Activated T-helper 1 cell treated with anti-CD3 and anti-CD28 coated beads, Interleukin-2, amount 50 U/mL, for 16 hours (primary cell): ENCODE measurements around the gene LITAFD.
"Not testable (repeated sequence)": the region's sequence is repeated elsewhere in the genome, so short reads cannot be mapped to it uniquely, and the experiment has no call there.

Experiments
- DNase-seq, 2 donors: peaks; one replicate each; pipeline ENCODE4 v3.0.0-alpha.2; 2020; ENCODE audit warnings: low read depth in 1 of 2, low spot score in 1 of 2

Gene LITAFD

DNA sequence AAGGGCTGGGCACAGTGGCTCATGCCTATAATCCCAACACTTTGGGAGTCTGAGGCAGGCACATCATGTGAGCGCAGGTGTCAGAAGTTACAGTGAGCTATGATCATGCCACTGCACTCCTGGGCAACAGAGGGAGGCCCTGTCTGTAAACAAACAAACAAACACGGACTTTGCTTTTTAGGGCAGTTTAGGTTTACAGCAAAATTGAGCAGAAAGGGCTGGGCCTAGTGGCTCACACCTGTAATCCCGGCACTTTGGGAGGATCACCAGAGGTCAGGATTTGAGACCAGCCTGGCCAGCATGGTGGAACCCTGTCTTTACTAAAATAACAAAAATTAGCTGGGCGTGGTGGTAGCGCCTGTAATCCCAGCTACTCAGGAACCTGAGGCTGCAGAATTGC lies 10.1 kb upstream of the LITAFD start:
- DNase-seq: no peak

DNA sequence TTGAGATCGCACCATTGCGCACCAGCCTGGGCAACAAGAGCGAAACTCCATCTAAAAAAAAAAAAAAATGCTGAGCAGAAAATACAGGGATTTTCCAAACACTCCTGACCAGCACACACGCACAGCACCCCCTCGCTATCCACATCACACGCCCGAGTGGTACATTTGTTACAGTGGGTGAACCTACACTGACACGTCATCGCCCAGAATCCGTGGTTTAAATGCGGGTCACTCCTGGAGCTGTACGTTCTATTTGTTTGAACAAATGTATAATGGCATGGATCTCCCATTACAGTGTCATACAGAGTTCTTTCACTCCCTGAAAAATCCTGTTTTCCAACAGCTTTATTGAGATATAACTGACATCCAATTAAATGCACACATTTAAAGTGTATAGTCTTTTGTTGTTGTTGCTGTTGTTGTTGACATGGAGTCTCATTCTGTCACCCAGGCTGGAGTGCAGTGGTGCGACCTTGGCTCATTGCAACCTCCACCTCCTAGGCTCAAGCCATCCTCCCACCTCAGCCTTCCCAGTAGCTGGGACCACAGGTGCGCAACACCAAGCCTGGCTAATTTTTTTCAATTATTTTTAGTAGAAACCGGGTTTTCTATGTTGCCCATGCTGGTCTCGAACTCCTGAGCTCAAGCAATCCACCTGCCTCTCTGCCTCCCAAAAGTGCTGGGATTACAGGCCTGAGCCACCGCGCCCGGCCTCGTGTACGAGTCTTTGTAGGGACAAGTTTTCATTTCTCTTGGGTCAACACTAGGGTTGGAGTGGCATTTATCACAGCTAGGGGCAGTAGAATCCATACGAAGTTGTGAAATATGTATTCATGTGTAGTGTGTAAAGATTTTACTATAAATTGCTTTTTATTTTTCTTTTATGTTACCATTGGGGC lies 8.9 kb upstream of the LITAFD start:
- no peak for DNase-seq

- DNase-seq: not testable (repeated sequence)
Measured at GRCh38 chr16:8873866-8874195, 8.3 kb upstream of the LITAFD start.

- DNase-seq: no peak
Measured at GRCh38 chr16:8874388-8874787, 7.8 kb upstream of the LITAFD start.

DNA sequence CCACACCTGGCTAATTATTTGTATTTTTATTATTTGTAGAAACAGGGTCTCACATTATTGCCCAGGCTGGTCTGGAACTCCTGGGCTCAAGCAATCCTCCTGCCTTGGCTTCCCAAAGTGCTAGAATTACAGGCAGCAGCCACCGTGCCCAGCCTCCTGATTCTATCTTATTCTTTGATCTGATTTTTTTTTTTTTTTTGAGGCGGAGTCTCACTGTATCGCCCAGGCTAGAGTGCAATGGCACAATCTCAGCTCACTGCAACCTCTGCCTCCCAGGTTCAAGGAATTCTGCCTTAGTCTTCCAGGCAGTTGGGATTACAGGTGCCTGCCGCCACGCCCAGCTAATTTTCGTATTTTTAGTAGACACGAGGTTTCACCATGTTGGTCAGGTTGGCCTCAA lies 6.8 kb upstream of the LITAFD start:
- DNase-seq: not testable (repeated sequence)

- no peak for DNase-seq
Measured at GRCh38 chr16:8877894-8878522, 4.1 kb upstream of the LITAFD start.

GRCh38 chr16:8878523-8878911 lies 3.6 kb upstream of the LITAFD start:
- DNase-seq: no peak

- DNase-seq: no peak
Measured at GRCh38 chr16:8880839-8881510, 1.2 kb upstream of the LITAFD start.

DNA sequence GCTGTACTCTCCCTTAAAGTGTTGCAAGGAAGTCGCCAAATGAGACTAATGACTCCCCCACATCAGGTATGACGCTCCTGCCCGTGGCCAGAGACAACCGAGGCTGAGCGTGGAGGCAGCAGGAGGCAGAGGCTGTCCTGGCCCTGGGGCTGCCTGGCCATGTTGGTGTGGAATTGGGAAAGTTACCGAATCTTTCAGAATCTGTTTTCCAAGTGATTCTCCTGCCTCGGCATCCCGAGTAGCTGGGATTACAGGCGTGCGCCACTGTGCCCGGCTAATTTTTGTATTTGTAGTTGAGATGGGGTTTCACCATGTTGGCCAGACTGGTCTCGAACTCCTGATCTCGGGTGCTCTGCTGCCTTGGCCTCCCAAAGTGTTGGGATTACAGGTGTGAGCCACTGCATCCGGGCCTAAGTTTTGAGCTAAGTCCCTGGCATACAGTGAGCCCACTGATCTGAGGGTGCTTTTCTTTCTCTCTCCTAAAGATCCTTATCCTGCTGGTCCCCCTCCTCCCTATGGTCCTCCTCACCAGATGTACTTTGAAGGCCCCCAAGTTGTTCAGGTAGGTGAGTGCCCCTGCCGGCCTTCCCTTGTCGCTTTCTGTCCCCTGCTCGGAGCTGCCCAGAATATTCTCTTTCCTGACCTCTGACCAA lies 700 bp downstream of the LITAFD start:
- no peak for DNase-seq

DNA sequence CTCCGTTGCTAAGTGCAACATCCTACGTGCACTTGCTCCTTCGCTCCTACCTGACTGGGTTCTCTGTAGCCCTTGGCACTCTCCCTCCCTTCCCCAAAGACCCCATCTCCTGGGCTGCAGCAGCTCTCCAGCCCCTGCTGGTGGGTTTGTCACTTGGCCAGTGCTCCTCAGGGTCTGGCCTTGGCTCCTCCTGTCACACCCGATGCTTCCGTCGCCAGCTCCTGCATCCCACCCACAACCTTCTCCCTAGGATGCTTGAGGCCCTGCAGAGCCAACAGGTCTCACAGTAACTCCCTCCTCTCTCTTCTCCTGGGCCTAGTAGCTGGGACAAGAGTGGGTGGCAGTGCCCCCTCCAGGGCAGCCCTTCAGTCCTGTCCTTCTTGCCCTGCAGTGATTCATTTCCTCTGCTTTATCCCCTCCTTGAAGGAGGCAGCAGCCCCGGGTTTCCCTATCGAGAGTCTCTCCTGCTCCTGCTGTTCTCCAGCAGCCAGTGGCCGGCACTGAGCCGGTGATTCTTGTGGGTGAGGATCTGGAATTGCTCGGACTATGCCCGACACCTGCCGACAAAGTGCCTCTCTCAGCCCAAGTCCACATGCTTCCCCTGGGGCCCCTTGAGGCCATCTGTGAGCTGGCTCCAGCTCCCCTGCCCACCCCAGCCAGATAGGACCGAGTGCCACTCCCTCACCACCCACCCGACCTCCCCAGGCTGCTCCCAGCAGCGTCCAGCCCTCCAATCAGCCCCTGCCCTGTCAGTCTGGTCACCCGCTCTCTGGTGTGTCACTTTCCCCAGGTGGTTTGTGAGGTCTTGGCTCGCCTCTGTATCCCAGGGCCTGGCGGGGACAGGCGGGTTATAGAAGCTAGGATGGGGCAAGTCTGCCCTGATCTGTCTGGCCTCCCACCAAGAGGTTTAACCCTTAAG lies 3.8 kb downstream of the LITAFD start:
- DNase-seq: no peak

DNA sequence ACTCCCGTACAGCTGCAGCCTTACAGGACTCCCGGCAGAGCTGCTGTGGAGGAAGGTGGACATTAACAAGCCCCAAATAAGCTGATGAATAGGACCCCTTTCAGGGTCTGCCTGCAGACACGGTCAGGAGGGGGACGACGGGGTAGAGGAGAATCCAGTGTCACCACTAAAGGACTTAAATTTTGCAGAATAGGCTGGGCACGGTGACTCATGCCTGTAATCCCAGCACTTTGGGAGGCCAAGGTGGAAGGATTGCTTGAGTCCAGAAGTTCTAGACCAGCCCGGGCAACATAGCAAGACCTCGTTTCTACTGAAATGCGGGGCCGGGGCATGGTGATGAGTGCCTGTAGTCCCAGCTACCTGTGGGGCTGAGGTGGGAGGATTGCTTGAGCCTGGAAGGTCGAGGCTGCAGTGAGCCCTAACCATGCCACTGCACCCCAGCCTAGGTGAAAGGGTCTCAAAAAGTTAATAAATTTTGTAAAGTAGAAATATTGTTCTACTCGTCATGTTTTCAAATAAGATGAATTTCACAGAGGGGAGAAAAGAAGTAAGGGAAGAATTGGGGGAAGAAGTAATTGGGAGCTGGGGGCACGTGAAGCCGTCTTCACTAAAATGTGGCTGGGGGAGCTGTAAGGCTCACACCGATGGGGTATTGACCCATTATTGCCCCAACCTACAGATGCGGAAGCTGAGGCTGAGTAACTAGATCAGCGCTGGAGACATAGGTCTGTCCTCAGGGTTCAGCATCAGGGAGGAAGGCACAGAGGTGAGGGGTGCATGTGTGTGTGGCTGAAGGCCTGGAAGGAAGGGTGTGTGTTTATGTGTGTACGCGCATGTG lies 4.7 kb downstream of the LITAFD start:
- DNase-seq: no peak

GRCh38 chr16:8887431-8887765 lies 5.2 kb downstream of the LITAFD start:
- no peak for DNase-seq

DNA sequence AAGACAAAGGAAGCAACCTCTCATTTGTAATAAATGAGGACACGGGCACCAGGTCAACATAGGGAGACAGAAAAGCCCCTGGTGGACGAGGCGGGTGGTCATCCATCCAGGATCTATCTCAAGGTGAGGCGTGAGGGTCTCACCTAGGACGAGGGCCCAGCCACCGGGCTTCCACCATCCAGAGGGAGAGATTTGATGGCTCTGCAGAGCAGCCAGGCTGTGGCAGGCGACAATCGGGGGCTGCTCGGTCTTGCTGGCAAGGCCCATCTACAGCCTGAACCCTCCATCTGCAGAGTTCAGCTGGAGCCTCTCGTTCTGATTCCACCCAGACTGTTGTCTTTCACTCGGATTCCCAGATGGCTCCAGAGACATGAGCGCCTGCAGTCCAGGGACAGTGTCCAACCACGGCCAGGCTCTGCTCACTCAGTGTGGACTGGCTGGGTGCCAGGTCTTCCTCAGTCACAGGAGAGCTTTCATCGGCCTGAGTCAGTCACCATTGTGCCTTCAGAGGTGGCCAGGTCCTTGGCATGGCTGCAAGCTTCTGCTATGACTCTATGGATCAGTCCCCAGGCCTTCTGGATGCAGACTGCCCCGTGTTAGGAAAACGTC lies 5.9 kb downstream of the LITAFD start:
- DNase-seq: no peak

- no peak for DNase-seq
Measured at GRCh38 chr16:8888951-8889892, 7.1 kb downstream of the LITAFD start.

DNA sequence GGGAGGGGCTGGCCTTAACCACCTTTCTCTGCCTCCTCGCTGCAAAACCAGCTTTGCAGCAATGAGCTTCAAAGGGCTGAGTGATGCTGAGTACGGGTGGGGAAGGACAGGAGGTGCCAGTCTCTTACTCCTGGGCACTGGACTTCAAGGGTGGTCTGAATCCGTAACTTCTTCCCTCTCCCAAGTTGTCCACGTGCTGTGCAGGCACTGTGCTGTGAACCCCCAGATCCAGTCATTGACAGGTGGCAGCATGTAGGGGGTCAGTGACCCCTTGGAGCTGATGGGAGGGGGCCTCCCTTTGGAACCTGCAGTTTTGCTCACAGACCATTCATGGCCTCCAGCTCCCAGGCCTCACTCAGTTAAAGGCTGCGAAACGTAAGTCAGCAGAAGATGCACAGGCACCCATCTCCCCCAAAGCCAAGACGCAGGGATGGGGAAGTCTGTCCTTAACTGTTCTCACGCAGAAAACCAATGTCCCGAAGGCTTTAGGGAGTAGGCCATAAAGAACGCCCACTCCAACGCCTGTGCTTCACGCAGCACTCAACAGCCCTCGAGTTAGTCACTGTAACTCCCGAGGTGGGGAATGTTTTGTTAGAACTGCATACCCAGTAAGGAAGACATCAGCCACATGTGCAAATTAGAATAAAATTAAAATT lies 7.9 kb downstream of the LITAFD start:
- DNase-seq: no peak

DNA sequence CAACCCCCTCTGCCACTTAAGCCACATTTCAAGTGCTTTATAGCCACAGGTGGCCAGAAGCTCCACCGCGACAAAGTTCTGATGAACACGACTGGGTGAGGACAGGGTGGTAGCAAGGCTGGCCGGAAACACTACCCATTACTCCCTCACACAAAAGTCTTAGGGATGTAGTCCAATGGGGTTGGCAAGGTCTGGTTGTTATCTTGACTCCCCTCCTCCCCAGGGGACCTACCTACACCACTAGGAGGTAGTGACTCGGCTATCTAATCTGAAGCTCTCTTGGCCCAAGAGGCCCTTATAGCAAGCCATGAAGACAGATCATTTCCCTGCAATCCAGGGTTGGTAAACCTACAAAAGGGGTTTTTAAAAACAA lies 8.4 kb downstream of the LITAFD start:
- DNase-seq: no peak

DNA sequence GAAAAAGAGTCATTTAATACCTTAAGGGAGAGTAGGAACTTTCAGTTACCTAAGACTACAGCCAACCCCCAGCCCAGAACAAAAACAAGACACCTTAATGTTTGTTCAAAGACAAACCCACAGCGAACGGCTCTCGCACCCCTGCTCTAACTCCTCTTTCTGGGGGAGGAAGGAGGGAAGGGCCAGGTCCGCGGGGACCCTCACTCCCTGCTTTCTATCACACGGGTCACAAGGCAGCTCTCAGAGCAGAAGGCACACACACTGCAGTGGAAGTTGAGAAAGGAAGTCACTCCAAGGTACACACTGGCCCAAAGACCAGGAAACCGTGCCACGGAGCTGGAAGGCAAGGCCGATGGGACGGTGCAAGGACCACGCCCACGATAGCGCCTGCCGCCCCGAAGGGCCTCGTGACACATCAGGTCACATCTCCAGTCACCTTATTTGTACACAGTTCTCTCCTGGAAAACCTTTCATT lies 10.0 kb downstream of the LITAFD start:
- DNase-seq: no peak

- DNase-seq: no peak
Measured at GRCh38 chr16:8893426-8893825, 11.3 kb downstream of the LITAFD start.
